GM21526 (cell line): ENCODE data around the gene TUBGCP3.
"Not testable (repeated sequence)": the region's sequence is repeated elsewhere in the genome, so short reads cannot be mapped to it uniquely, and the experiment has no call there.

ENCODE experiments used
- ATAC-seq: cut with Tn5 transposase; IDR thresholded peaks from one replicate; pipeline ENCODE4 v1.9.1; 2021; ENCODE audit warnings: moderate library complexity; ENCODE audit not compliant: unreplicated experiment, low FRiP score

TUBGCP3 gene

DNA sequence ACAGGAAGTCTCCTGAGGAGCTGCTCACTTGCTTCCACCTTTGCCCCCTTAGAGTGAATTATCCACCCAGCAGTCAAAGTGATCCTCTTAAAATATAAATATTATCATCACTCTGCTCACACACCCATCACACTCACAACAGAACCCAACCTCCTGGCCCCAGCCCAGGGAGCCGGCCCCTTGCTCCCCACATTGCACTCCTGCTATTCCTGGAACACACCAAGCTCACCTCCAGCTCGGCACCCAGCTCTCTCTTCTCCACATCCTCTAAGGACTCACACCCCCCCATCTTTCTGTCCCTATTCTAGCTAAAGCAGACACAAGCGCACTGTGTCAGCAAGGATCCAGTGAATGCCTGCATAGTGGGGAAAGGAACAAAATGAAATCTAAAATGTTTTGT, 7.0 kb downstream of the TUBGCP3 start:
- no peak for ATAC-seq

DNA sequence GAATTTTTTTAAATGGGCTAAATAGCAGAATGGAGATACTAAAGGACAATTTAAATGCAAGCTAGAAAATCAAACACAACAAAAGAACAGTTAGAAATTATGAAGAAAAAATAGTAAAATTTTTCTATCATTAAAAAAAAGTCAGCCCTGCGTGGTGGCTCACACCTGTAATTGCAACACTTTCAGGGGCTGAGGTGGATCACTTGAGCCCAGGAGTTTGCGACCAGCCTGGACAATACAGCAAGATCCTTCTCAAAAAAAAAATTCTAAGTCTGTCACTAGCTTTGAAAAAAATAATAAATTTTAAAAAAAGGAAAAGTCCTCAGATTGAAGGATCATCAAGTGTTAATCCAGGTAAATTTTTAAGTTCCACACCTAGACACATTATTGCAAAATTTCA, 7.7 kb downstream of the TUBGCP3 start:
- no peak for ATAC-seq

DNA sequence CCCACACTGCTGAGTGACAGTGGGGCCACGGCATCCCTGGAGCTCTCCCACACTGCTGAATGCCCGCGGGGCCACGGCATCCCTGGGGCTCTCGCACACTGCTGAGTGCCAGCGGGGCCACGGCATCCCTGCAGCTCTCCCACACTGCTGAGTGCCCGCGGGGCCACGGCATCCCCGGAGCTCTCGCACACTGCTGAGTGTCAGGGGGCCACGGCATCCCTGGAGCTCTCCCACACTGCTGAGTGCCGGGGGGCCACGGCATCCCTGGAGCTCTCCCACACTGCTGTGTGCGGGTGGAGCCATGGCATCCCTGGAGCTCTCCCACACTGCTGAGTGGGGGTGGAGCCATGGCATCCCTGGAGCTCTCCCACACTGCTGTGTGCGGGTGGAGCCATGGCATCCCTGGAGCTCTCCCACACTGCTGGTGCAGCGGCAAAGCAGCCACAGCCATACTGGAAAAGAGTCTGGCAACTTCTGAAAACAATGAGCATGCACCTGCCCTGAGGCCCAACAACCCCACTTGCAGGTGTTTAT, 8.6 kb downstream of the TUBGCP3 start:
- no peak for ATAC-seq

DNA sequence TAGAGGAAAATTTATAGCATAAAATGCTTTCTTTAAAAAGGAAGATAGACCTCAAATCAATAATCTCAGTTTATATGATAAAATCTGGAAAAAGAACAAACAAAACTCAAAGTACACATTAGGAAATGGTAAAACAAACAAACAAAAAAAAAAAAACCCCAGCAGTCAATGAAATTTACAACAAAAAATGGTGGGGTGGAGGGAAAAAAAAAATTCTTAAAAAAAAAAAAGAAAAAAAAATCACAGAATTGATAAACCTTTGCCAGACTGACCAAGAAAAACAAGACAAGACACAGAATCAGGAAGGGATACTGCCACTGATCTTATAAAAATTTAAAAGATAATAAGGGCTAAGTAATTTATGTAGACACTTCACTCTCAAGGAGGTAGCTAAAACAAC, 11.2 kb downstream of the TUBGCP3 start:
- no peak for ATAC-seq

DNA sequence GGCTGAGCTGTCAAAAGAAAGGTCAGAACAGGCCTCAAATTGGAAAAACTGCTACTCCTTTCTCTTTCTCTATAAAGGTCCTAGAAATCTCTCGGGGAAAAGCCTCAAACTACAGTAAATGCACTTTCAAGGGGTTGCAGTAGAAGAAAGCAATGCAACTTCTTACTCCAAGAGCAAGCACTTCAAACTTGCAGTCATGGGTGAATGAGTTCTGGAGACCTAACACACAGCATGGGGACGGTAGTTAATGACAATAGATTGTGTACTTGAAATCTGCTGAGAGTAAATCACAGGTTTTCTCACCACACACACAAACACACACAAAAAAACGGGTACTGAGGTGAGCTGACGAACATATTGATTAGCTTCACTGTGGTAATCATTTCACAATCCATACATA, 11.8 kb downstream of the TUBGCP3 start:
- ATAC-seq = no peak

DNA sequence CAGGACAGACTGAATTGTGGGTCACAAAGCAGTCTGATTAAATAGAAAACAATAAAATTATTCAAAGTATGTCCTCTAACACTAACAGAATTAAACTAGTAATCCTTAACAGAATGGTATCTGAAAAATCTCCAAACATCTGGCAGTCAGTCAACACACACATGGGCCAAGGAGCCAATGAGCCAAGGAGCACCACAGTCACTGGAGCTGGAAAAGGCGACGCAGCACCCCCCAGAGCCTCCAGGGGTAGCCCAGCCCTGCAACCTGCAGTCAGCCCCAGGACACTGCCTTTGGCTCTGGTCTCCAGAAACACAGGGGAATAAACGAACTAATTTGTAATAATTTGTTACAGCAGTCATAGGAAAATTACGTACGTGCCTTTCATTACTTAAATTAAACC, 12.3 kb downstream of the TUBGCP3 start:
- ATAC-seq = no peak

DNA sequence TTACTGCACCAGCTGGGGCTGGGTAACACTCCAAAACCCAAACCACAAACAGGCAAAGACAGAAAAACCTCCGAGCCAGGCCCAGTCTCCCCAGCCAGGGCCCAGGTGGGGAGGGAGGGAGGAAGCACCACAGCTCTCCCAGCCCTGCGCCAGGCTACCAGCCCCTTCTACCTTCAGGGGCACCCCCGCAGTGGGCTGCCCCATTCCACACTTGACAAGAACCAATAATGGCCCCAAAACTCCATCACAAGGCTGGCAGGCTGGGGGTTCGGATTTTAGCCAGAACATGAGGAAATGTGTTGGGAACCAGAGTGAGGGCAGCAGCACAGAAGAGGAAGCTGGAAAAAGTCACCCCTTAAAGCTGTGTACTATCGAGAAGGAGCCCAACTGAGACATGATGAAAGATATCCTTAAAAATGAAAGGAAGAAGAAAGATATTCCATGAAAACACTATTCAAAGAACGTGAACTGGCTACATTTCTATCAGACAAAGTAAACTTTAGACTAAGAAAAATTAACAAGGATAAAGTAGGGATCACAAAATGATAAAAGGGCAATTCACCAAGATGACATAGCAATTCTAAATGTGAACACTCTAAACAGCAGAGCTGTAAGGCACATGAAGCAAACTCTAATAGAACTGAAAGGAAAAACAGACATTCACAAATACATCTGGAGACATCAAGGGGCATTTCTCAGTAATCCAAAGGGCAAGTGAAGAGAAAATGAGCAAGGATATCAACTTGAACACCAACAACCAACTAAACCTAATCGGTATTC, 12.9 kb downstream of the TUBGCP3 start:
- ATAC-seq = no peak

DNA sequence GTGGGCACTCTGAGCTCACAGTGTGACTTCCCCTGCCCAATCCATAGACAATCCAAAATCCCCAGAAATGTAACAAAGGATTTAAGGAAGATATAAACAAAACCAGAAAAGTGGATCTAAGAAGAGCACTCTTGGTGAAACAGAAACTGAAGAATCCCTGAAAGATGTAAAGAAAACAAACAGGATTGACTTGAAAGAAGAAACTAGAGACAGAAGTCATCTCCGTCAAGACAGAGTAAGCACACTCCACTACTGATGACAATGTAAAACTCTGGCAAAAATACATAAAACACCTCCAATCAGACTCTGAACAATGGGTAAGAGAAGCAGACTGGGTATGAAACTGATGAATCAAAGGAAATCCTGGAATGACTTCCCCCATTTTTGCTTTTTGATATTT, 13.5 kb downstream of the TUBGCP3 start:
- ATAC-seq = no peak

DNA sequence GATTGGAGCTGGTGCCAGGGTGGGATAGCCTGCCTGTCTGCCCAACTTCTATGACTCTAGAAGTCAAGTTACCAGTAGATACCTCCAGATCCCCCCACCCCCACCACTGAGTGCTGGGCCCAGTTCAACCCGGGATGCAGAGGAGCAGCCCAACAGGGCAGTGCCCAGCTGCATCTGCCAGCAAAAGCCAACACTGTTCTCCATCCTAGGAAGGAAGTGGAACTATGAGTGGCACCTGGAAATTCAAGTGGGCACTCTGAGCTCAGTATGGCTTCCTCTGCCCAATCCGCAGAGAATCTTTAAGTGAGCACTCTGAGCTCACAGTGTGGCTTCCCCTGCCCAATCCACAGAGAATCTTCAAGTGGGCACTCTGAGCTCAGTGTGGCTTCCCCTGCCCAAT, 14.2 kb downstream of the TUBGCP3 start:
- no peak for ATAC-seq

DNA sequence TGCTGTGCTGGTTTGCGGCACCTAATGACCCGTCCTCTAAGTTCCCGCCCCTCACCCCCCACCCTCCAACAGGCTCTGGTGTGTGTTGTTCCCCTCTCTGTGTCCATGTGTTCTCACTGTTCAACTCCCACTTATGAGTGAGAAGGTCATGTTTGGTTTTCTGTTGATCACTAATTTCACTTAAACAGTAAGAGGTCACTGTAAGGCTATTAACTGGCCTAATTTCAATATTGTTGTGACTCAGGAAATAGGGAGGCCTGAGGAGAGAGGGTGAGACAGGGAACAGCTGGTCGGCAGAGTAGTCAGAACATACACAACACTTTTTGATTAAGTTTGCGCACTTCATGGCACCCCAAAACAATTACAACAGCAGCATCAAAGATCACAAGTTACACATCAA, 15.6 kb downstream of the TUBGCP3 start:
- ATAC-seq = no peak

DNA sequence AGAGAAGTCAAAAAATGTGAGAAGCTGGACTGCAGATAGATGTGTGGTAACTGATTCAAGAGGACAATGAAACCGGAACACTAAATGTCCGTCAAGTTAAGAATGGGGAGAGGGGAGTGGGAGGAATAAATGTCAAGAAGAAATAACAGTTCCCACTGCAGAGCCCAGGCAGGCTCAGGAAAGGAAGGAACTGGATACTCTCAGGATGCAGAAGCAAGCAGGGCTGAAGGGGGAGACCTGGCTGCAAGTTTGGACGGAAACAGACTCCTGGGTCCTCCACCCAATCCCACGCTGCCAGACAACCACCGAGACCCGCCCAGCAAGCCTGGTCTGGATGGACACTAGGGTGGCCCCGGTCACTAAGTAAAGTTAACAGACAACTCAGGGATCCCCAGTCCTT, 18.1 kb downstream of the TUBGCP3 start:
- no peak for ATAC-seq

DNA sequence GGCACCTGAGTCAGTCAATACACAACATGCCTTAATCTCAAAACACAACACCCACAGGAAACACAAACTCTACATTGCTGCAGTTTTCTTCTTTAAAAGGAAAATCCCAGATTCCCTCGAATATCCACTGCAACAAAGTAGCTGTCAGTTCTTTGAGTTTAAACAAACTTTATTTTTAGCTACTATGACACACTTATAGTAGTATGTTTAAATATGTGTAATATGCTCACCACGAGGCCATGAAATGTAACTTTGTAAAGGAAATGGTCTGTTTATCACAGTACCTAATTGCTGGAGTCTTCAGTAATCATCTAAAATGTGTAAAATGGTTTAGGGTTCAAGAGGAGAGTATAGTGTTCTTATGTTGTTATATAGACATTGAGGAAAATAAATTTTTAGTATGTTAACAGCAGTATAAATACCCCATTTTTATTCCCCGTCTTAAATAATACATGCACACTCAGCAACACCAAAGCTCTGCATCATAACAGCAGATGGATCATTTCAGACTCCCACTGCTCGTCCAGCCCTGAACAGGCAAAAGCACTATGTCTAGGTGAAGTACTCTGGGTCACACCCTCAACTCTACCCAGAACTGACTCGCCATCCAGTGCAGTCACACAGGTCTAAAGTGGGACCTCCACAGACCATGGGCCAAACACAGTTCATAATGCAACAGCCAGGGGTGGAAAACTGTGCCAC, 20.6 kb downstream of the TUBGCP3 start:
- ATAC-seq = no peak

DNA sequence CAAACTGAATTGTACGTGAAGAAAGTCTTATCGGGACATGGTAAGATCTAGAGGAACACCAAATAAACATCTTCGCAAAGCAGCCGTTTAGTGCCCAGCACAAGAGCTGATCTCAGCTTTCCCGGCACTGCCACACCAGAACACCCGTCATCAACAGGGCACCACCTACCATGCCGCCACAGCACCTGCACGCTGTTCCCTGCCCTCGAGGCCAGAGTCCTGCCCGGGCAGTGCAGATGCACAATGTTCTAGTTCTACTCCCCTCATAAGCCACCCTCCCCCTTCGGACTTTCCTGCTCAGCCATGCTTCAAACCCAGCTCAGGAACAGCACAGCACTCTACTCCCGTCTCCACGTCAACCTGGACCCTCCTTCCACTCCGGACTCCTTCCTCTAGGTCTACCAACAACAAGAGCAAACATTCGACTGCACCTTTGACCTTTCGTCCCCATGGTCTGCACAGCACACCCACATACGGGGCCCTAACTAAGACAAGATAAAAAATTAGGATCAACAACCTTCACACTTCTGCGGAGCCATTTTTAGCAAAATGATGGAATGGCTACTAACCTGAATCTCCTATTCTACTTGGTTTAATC, 25.1 kb downstream of the TUBGCP3 start:
- no peak for ATAC-seq

DNA sequence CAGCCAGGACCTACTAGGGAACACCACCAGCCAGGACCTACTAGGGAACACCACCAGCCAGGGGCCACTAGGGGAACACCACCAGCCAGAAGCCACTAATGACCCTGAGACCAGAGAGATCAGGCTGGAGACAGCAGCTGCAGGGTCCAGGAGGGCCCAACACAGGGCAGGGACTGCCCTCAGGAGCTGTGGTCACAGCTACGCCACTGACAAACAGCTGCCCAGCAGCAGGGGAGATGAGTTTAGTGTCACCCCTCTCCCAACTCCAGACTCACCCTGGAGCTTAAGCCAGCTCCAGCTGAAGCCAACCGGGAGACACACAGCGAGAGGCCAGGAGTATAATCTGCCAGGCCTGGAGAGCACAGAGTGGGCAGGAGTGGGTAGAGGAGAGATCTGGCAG, 25.7 kb downstream of the TUBGCP3 start:
- no peak for ATAC-seq

DNA sequence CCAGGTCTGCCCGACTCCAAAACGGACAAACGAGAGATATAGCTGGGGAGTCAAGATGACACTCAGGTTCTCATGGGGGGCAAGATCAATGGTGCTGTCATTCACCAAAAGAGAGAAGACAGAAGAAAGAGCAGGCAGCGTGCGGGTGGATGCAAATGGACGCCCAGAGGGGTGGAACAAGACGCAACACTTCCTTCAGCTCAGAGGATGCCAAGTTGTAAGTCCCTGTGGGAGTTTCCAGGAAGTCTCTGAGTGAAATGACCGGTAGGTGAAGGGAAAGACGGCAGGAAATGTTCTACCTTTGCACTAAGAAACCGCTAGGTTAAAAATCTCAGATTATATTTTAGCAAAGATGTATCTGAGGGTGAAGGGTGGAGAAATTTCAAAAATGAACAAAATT, 26.5 kb downstream of the TUBGCP3 start:
- no peak for ATAC-seq

DNA sequence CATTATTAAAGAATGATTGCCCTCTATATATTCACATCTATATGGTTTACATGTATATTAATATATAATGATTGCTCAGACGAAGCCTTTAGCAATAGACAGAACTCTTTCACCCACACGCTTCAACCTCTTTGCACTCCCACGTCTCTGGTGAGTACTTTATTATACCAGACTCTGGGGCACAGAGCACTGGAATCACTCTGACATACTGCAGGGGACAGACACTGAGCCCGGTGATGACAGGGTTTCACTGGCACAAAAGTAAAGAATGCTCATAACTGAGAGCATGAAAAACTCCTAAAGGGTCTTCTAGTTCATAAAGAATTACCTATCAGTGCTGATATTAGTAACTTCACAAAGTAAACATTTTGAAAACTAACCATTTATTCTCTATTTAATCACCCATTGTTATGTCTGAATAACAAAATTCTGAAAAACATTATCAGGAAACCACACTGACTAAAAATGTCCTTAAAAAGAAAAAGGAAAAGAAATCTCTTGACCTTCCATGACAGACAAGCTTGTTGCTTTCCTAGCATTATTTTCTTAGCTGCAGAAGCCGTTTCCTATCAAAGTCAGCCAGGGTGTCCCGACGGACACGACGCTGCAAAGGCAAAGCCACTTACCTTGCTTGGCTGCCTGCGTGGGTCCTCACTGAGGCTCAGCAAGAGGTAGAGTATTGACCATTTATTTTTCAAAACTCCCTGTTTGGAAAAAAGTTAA, 29.1 kb downstream of the TUBGCP3 start:
- no peak for ATAC-seq

DNA sequence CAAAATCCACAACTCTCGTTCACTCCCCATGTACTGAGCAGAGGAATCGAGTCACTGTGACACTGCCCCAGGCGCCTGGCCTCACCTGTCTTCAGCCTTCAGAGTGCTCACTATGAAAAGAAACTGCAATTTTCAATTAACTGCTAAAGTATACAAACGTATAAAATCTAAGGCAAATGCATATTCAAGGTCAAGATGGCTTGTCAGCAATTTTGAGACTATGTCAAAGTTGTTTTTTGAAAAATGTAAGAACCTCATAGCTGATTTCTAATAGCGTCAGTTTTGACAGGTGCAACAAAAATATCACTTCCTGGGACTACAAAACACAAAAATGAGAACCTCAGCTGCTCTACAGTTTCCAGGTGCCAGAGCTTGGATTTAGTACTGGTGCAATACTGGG, 31.4 kb downstream of the TUBGCP3 start:
- ATAC-seq = no peak

DNA sequence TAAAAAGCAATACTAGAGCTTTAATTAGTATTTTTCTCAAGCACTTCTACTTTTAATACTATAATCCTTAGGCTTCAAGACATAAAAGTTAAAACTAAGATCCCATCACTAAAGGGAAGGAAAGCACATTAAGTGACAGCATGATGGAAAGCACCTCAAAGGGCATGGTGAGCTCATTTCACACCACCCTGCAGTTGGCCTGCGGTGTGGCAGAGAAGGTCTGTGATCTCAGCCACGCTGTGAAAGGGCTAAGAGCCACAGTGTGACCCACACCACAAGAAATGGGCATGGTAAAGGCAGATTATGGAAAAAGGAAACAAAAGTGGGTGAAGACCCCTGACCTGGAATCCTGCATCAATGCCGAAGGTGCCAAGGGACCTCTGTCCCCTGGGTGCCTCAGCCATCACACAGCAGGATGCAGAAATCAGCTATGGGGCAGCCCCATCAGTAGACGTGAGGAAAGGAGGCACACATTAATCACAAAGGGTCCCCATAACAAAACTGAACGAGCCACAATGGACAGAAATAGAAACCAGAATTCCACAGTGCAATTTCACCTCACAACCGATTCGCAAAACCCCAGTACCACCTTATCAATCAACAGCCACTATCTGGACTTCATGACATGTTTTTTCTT, 33.6 kb downstream of the TUBGCP3 start:
- no peak for ATAC-seq

DNA sequence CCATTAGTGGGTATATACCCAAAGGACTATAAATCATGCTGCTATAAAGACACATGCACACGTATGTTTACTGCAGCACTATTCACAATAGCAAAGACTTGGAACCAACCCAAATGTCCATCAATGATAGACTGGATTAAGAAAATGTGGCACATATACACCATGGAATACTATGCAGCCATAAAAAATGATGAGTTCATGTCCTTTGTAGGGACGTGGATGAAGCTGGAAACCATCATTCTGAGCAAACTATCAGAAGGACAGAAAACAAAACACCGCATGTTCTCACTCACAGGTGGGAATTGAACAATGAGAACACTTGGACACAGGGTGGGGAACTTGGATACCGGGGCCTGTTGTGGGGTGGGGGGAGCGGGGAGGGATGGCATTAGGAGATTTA, 39.0 kb downstream of the TUBGCP3 start:
- not testable (repeated sequence) for ATAC-seq

DNA sequence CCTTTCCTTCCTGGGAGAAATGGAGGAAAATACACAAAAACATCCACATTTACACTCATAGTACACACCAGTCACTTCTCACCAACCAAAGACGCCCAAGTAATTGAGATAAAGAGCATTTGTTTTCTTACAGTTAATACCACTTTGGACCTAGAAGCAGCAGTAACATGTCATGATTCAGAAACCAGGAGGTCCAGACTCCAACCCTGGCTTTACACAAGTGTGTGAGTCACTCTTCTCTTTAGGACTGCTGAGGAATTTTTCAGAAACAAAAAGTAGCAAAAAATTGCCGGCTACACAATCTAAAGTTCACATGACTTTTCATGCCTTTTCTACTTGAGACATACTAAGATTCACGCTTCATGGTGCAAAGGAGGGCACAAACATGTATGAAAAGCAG, 42.1 kb downstream of the TUBGCP3 start:
- ATAC-seq = no peak
